Bronchial epithelial cell (primary cell): Measurements from ENCODE around the gene SAPCD2. TPM values are rescaled to one million over a fixed set of nuclear protein-coding genes. Genes with fewer than 3 reads are reported as not detected.

Experiments
- DNase-seq: peaks from one replicate; pipeline ENCODE4 v3.0.0-alpha.2; 2010; ENCODE audit warnings: low read depth
- FAIRE-seq: peaks from 2 replicates; lab custom pipeline; 2011; peaks lifted over from hg19 to GRCh38; lab: Jason Lieb, UNC
- H3K27me3 ChIP-seq: 2 replicates; pipeline ENCODE4 v1.5.1; 2011; ENCODE audit warnings: low read length; ENCODE audit not compliant: control insufficient read depth, insufficient read depth
- H3K36me3 ChIP-seq: 2 replicates; pipeline ENCODE4 v1.5.1; 2011; ENCODE audit warnings: low read length; ENCODE audit not compliant: control insufficient read depth, insufficient read depth
- H3K4me3 ChIP-seq: 2 replicates; pipeline ENCODE4 v1.5.1; 2011; ENCODE audit warnings: mild to moderate bottlenecking, low read depth, low read length, control low read depth
- CTCF ChIP-seq: IDR thresholded peaks from 2 replicates; pipeline ENCODE4 v1.5.1; 2011; ENCODE audit warnings: mild to moderate bottlenecking, moderate library complexity, low read length, control low read depth, inconsistent platforms; ENCODE audit not compliant: insufficient read depth, severe bottlenecking
- total RNA-seq: library from RNA; depleted of rRNA; stranded (reverse); fragments of >200 nt; gene quantifications from 2 replicates; pipeline ENCODE4 v1.2.1, GENCODE V29; 2014

Gene SAPCD2
- total RNA-seq, 1 donor from 2014 or later: 0.26 TPM

- H3K4me3 ChIP-seq: no peak overlapping the region
- H3K36me3 ChIP-seq: peaks cover 2% of the 10 kb centered on the region
- FAIRE-seq: no peak
- H3K27me3 ChIP-seq: no peaks in the 10 kb centered on the region
- no peak for TF ChIP-seq CTCF
- DNase-seq: no peak
These were observed 49.4 kb downstream of the SAPCD2 start for GRCh38 chr9:137020771-137021567.

GRCh38 chr9:137019891-137020683 is 50.3 kb downstream of the SAPCD2 start:
- no peak for FAIRE-seq
- Histone ChIP-seq H3K4me3 (no peak overlapping the region), H3K27me3 (no peaks in the 10 kb centered on the region), H3K36me3 (peaks cover 3% of the 10 kb centered on the region)
- TF ChIP-seq CTCF: no peak
- no peak for DNase-seq

GRCh38 chr9:137018761-137019559 is 51.4 kb downstream of the SAPCD2 start:
- Histone ChIP-seq H3K4me3 (no peak overlapping the region), H3K36me3 (peaks cover 7% of the 10 kb centered on the region), H3K27me3 (no peaks in the 10 kb centered on the region)
- no peak for FAIRE-seq
- DNase-seq: no peak
- TF ChIP-seq CTCF: no peak

GRCh38 chr9:137017791-137018497 is 52.4 kb downstream of the SAPCD2 start:
- no peak for TF ChIP-seq CTCF
- H3K27me3 ChIP-seq: no peaks in the 10 kb centered on the region
- no peak overlapping the region for H3K4me3 ChIP-seq
- FAIRE-seq (no peak), DNase-seq (no peak)
- H3K36me3 ChIP-seq: peaks cover 7% of the 10 kb centered on the region

- no peak for FAIRE-seq
- no peaks in the 10 kb centered on the region for H3K27me3 ChIP-seq
- peaks cover 9% of the 10 kb centered on the region for H3K36me3 ChIP-seq
These were observed 53.3 kb downstream of the SAPCD2 start for GRCh38 chr9:137017071-137017470.

More at GRCh38 chr9:137017071-137017470, 53.3 kb downstream of the SAPCD2 start:
- DNase-seq: no peak
- no peak for TF ChIP-seq CTCF
- H3K4me3 ChIP-seq: no peak overlapping the region
